ENCODE measurements around the gene OTOGL.
A peak's percentile ranks its signal among the peaks of the same experiment; 100 is the strongest.
"Not testable (repeated sequence)": the region's sequence is repeated elsewhere in the genome, so short reads cannot be mapped to it uniquely, and the experiment has no call there.

OTOGL gene

DNA sequence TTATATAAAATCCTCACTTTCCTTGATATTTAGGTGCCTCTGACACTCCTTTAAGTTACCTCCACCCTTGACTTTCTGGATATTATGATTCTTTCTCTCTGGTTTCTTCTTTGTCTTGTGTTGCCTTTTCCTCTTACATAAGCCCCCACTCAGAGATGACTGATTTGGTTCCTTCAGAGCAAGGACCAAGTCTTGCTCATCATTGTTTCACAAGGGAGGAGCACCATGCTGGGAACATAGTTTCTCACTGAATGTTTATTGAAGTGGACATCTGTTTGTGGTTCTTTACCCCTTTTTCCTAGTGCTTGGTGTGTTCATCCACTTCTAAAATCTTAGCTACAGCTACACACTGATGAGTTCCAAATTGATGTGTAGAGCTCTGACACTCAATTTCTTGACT lies 183.4 kb downstream of the OTOGL start:
- peak; percentile 66 for DNase-seq (ENCODE audit: low read depth)

DNA sequence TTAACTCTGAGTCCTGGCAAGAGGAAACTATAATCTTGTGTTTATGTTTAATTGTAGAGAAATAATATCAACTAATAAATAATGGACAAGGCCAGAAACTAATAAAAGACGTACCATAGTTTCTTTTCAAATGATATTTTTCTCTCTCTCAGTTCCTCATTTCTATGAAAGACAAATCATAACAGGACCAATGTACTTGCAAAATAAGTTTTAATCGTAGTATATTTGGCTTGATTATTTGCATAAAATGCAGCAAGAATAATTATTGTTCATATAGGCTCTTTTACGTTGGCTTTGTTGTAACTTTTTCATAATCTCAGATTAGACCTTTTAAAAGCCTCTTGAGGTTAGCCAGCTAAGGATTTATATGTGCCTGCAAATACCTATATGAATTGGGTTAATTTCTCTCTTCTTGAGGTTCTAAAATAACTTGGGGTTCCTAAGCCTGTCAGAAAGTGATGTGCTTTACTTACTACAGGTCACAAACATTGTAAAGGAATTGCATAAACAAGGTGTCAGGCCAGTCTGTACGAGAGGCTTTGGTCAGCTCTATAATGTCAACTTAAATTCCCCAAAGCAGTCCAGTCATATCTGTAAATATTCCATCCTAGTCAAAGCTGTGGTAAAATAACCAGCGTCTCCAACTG lies 191.9 kb downstream of the OTOGL start:
- no peak for DNase-seq (ENCODE audit: low read depth)

DNA sequence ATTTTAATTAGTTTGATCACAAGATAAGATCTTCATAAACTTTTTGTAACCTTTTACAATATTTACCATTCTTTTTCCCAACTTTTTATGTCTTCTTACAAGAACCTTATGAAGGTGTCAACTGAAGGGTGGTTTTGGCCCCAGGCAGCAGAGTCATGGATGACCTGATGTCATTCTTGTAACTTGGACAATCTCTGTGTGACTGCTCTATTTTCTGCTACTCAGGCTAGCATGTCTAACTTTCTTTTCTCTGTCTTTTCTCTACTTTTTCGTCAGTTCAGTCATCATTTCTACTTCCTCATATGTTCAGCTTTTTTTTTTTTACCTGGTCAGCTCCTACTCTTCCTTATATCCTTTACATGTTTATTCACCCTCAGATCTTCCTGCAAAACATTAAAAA lies 194.0 kb downstream of the OTOGL start:
- no peak for DNase-seq (ENCODE audit: low read depth)

DNA sequence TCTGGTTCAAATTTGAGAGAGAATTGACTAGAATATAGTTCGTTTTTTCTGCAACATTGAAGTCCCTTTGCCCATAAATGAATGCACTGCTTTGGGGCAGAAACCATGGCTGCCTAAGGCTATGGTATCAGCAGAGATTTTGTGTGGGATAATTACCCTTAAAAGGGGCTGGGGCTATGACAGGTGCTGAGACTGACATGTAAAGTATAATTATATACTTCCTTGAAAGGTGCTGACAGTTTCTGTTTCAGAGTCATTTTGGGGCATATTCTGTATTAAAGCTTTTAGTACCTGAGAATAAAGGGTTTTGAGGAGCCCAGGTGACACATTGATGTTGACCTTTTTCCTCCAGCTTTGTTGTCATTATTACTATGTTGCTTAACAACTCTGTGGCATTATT lies 194.4 kb downstream of the OTOGL start:
- no peak for DNase-seq (ENCODE audit: low read depth)

DNA sequence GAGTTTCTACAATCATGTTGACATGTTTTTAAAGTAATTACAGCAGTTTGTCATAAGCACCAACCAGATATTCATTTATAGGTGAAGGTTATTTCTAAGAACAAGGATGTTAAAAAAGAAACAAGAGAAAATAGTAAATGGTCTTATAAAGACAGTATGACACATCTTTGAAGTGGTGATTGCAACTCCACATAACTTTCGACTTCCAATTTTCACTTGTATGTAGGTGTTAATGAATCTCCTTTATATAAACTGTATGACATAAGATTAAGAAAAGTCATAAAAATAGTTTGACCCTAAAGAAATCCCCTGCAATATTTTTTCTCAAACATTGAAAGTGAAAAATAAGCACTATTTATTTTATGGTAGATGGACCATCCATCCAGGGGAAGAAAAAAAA lies 199.9 kb downstream of the OTOGL start:
- DNase-seq (ENCODE audit: low read depth) = no peak

DNA sequence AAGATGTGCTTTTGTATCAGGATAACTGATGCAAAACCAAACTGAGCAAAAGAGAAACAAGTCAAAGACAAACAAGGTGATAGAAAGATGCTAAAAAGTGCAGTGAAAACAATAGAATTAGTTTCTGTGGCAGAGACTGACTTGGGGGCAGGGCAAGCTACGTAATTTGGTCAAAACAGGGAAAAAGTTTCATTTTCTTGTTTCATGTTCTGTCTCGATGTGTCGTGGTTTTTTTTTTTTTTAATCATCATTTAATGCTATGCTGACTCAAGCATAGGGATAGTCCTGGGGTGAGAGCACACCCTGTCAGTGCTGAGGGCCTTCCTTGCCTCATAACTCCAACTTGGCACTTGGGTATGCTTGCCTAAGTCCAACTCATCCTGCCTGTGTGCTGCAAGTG lies 200.6 kb downstream of the OTOGL start:
- DNase-seq (ENCODE audit: low read depth) = no peak

DNA sequence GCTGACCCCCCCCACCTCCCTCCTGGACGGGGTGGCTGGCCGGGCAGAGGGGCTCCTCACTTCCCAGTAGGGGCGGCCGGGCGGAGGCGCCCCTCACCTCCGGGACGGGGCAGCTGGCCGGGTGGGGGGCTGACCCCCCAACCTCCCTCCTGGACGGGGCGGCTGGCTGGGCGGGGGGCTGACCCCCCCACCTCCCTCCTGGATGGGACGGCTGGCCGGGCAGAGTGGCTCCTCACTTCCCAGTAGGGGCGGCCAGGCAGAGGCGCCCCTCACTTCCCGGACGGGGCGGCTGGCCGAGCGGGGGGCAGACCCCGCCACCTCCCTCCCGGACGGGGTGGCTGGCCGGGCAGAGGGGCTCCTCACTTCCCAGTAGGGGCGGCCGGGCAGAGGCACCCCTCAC lies 208.1 kb downstream of the OTOGL start:
- DNase-seq (ENCODE audit: low read depth) = not testable (repeated sequence)

DNA sequence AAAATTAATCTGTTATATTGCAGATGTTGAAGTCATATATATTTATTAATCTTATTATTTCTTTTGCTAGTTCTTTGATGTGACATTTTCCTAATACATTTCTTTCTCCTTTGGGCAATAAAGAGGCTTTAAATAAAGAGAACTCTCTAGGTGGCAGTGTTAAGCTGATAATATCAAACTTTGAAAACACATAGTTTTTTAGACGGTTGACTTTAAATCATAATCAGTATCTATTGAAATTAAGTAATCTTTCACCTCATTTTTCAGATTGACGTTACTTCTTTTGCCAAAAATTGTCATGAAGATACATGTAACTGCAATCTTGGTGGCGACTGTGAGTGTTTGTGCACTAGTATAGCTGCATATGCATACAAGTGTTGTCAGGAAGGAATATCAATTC lies 213.9 kb downstream of the OTOGL start:
- DNase-seq (ENCODE audit: low read depth) = no peak

DNA sequence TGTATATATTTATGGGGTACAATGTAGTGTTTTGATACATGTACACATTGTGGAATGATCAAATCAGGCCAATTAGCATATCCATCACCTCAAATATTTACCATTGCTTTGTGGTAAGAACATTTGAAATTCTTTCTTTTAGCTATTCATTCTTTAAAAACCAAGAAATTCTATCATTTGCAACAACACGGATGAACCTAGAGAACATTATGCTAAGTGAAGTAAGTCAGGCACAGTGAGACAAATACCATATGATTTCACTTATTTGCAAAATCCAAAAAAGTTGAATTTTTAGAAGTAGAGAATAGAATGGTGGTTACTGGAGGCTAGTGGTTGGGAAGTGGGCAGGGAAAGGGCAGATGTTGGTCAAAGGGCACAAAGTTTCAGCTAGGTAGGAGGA lies 215.4 kb downstream of the OTOGL start:
- peak; percentile 12 for DNase-seq (ENCODE audit: low read depth)

DNA sequence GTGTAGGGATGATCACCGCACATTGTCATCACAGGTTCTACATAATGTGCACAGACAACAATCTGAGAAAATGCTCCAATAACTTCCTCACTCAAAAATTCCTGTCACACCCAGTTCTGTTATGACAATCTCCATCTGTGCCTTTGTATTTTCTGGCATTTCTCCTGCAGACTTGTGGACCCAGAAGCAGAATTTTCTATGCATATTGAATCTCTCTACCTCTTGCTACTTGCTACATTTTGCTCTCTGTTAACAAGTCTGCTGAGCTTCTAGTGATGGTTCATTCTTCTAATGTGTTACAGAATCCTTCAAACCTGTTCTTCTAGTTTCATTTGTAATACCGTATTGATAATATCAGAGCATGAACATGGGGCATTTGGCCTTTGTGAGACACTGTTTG lies 216.9 kb downstream of the OTOGL start:
- DNase-seq (ENCODE audit: low read depth) = no peak

DNA sequence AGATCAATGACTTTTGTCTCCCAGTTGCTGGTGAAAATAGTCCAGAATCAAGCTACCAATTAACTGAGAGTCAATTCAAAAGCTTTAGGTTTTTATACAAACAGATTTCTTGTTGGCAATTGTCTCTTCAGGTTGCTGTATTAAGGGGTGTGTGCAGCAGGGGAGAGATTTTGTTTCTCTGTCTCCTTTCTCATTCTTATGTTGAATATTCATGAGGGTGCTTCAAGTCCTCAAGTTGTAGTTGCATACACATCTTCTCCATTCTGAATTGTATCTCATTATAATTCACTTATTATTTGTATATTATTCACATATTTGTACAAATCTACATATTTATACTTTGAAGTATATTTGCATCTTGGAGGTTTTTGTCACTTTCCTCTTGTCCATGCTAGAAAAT lies 218.0 kb downstream of the OTOGL start:
- no peak for DNase-seq (ENCODE audit: low read depth)

DNA sequence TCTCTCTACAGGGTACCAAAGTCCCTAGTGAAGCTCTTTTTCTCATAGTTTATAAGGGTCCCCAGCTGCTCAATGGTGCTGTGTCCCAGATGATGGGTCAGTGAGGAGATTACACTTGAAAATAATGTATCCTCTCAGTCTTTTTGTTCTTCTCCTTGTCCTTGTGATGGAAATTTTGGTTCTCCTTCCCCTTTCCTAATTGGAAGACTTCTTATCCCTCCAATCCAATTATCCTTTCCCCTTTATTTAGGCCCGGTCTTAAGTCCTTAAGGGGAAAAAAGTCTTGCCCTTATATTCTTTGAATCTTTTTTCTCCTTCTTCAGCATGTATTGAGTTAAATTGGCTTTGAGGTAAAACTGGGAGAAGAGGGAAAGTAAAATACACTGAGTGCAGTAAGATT lies 218.6 kb downstream of the OTOGL start:
- no peak for DNase-seq (ENCODE audit: low read depth)

DNA sequence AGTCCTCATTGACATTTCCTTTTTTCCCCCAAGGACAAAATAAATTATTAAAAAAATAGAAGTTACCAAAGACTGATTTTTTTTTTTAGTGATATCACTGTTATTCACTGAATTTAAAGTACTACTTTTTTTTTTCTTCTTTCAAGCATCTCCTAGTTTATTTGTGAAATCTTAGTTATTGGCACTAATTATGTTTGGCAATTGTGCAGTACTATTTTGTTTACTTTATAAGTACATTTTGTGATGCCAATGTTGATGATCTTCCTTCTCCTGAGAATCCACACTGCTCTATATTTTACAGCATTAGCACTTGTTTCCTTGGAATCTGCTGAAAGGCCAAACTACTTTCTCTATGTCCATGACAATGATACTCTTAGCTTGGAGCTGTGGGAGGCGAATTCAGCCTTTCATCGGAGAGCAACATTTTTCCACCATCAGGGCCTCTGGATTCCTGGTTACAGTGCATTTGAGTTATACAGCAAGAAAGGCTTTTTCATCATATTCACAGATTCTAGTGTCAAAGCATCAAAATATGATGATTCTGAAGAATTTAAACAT lies 220.9 kb downstream of the OTOGL start:
- DNase-seq (ENCODE audit: low read depth) = no peak

DNA sequence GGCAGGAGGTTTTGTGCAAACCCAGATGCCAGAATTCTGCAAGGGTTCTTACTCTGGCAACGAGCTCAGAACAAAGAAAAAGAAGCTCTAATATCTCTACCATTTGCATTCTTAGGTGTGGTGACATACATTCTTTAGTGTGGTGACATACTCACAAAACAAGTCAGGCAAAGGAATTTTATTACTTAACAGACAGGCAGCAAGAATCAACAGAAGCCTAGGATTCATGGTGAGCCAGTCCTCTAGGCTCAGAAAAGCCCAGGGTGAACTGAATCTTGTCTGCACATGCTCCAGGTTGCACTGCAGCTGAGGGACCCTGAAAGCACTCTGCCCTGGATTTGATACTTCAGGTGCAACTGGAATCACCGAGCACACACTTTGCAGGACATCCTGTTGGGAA lies 222.3 kb downstream of the OTOGL start:
- DNase-seq (ENCODE audit: low read depth) = peak; percentile 58

DNA sequence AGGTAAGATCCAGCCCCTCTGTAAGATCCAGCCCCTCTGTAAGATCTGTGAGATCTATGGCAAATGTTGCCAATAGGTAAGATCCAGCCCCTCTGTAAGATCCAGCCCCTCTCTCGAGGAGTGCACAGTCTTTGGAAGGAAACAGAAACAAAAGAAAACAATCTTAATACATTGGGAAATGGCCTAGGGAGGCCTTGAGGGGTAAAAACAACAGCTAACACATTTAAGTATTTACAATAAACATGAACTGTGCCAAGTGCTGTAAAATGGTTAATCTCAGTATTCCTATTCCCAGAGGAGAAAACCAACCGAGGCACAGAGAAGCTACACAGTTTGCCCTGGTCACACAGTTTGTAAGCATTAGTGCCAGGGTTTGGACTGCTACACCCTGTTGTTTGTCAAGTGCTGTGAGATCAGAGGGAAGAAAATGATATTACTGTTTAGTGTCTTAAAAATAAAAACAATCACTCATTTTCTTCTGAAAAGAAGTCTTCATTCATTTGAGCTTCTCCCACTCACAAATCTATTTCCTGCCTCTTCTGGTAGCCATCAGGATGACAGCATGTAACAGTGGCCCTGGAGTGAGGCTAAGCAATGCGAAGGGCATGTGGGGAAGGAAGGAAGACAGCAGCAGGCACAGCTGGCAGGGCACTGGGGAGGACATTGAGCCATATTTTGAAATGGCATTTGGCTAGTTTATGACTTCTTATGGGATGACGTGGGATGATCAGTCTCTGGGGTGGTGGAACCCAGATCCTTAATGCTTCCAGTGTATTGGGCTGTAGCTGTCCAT lies 226.0 kb downstream of the OTOGL start:
- DNase-seq (ENCODE audit: low read depth) = no peak

DNA sequence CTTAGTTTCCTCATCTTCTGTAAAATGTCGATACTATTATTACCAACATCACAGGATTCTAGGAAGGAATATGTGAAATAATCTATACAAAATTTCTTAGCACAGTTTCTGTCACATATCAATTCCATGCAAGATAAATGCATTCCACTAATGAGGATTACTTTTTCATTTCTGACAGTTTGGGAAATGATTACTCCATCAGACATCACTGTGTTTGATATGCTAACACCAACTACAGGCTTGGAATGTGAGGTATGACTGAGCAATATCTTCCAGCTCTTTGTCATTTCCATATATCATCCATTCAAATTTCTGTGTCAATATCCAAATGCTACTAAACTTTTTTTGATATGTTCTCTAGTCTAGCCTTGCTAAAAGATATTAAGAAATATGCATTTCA lies 233.5 kb downstream of the OTOGL start:
- DNase-seq (ENCODE audit: low read depth) = no peak

DNA sequence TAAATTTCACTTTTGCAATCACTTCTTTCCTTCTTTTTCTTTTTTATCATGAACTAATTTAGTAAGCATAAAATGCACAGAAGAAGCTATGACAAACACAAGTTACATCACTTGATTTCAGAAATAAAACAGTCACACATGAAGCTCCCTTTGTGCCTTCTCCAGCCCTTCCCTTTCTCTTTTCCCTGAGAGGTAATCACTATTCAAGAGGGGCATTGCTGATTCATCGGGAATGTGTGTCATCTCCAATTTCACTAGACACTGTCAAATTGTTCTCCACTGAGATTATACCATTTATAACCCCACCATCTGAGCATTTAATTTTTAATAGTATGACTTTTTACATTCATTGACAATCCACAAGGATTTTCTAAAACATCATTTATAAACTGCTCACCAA lies 253.1 kb downstream of the OTOGL start:
- peak; percentile 10 for DNase-seq (ENCODE audit: low read depth)

DNA sequence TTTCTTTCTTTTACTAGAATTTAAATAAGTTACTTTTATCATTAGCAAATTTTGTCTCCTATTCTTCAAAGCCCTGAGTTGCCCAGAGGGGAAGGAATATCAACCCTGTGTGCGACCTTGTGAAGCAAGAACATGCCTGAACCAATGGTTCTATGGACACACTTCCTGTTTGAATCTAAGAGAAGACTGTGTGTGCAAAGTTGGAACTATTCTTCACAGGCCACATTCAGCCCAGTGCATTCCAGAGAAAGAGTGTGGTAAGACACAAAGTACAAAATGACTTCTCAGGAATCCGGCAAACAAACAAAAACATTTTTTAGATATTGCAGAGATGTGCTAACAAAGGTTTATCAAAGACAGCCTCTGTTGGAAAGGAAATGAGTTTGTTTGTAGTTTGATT lies 253.9 kb downstream of the OTOGL start:
- DNase-seq (ENCODE audit: low read depth) = peak; percentile 84

DNA sequence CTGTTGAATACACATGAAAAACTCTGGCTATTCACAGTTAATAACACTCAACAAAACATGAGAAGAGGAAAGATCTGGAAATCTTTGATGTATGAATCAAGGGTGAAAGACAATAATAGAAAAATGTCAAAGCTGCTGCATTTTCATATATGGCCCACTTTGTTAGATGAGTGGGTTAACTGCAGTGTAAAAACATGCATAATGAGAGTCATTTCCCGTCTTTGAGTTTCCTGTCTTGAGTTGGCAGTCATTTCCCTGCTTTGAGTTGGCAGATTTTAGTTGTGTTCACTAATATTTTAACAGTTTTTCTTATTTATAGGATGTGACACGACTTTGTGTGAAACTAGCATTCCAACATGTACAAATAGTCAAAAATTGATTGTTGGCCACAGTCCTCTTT lies 256.8 kb downstream of the OTOGL start:
- no peak for DNase-seq (ENCODE audit: low read depth)

DNA sequence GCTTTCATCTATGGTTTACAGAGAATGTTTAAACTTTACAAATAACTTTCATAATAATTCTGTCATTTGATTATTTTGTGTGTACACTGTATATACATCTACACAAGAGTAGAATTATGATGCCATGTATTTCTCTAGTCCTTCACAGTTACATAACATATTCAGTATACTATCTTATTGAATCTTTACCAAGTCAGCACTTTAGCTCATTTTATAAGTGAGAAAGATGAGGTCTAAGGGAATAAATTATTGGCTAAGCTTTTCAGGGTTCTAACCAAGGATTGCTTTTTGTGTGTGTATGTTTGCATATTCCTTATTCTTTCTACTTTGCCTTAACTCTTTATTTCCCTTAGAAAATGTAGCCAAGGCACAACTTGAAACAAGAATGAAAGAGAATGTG lies 260.4 kb downstream of the OTOGL start:
- no peak for DNase-seq (ENCODE audit: low read depth)

DNA sequence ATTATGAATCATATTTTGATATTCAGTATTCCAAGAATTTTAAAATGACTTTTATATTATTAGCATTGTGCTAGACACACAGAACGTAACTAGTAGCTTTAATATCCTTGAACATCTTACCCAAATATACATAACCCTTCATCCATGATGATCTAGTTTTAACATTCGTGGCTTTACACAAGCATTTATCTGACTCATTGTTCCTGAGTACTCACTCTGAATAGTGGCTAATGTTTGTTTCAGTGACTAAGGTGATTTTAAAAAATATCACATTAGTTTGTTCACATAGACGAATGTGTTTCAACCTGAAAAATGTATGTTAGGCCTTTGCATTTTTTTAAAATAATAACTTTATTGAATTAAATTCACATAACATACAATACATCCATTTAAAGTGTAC lies 264.7 kb downstream of the OTOGL start:
- no peak for DNase-seq (ENCODE audit: low read depth)

DNA sequence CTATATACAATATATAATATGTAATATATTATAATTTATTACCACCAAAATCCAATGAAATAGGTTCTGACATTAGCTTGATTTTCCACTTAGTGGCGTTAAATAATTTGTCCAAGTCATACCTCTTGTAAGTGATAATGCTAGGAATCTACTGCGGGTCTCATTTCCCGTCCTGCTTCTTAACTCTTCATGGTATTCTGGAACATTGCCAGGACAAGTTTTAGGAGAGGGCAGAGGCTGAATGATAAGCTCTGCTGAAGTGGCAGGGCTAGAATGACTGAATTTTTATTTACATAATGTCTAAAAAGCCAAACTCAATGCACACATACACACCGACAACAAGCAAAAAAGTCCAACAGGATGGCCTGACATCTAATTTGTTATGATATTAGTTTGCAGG lies 274.3 kb downstream of the OTOGL start:
- no peak for DNase-seq (ENCODE audit: low read depth)

DNA sequence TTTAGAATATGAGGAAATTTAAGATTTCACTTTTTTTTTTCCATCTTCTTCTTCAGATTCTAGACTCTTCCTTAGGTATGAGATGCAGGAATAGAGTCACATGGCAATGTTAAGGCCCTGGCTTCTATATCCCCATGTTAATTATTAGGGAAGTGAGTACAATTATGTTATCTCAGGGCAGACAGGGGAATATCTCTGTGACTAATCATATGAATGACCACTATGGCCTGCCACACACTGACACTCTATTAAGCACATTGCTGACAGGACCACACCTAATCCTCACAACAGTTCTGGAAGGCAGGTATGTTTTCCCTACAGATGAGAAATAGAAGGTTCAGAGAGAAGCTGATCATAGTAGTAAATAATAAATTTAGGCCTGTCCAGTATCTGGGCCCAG lies 275.3 kb downstream of the OTOGL start:
- no peak for DNase-seq (ENCODE audit: low read depth)

Measured in amniotic epithelial cell (primary cell).